ENCODE results near the gene RANBP17. TPM values are rescaled to one million over a fixed set of nuclear protein-coding genes. Genes with fewer than 3 reads are reported as not detected.

Gene RANBP17
- total RNA-seq, 2 experiments from 2014 or later: not detected

GRCh38 chr5:171102877-171103610 lies 241.2 kb downstream of the RANBP17 start:
- Mint-ChIP-seq H3K4me3 (no peak overlapping the region), H3K27me3 (peaks cover 6% of the 10 kb centered on the region), H3K4me1 (no peaks in the 10 kb centered on the region), H3K36me3 (ENCODE audit: low read depth) (no peaks in the 10 kb centered on the region), H3K9me3 (ENCODE audit: low read depth) (peaks cover 8% of the 10 kb centered on the region), H3K27ac (no peak overlapping the region)
- ChIA-PET POLR2A (no interaction called here), CTCF (no interaction called here)
- DNase-seq (no peak), ATAC-seq (no peak)
- intact Hi-C loops (cut with DNase I, micrococcal nuclease): no loop called here

- Mint-ChIP-seq H3K27me3 (no peaks in the 10 kb centered on the region), H3K36me3 (ENCODE audit: low read depth) (no peaks in the 10 kb centered on the region), H3K27ac (no peak overlapping the region), H3K4me1 (no peaks in the 10 kb centered on the region), H3K4me3 (no peak overlapping the region), H3K9me3 (ENCODE audit: low read depth) (peaks cover 2% of the 10 kb centered on the region)
- ATAC-seq: no peak
- ChIA-PET POLR2A (no interaction called here), CTCF (no interaction called here)
- intact Hi-C loops (cut with DNase I, micrococcal nuclease): no loop called here
- no peak for DNase-seq
Observed at GRCh38 chr5:171107669-171108068, 245.9 kb downstream of the RANBP17 start.

DNA sequence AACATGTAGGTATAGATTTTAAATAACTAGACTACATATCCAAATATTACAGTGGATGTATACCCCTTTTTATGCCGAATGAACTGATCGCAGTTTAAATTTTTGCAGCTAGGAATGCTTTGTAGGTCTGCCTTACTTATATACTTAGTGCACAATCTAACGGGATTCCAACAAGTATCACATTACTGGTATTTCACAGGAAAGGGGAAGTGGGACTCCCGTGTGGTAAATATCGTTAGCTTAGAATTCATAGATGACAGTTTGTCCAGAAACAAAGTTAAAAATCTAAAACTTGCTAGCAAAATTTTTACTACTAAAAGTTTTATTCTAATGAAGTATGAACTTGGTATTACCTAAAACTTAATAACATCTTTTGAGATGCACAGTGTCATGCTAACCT lies 253.7 kb downstream of the RANBP17 start:
- intact Hi-C loops (cut with DNase I, micrococcal nuclease): no loop called here

GRCh38 chr5:171116719-171117118 lies 254.9 kb downstream of the RANBP17 start:
- CTCF ChIA-PET: no interaction called here
- no peak for ATAC-seq
- Mint-ChIP-seq H3K4me1 (no peaks in the 10 kb centered on the region), H3K9me3 (ENCODE audit: low read depth) (peaks cover 4% of the 10 kb centered on the region), H3K27ac (no peak overlapping the region), H3K36me3 (ENCODE audit: low read depth) (no peaks in the 10 kb centered on the region), H3K4me3 (no peak overlapping the region), H3K27me3 (peaks cover 3% of the 10 kb centered on the region)
- intact Hi-C loops (cut with DNase I, micrococcal nuclease): no loop called here
- no peak for DNase-seq
- POLR2A ChIA-PET: no interaction called here

More for the DNA sequence above, 253.7 kb downstream of the RANBP17 start:
- Mint-ChIP-seq H3K36me3 (ENCODE audit: low read depth) (no peaks in the 10 kb centered on the region), H3K27me3 (peaks cover 1% of the 10 kb centered on the region), H3K4me1 (no peaks in the 10 kb centered on the region), H3K9me3 (ENCODE audit: low read depth) (peaks cover 4% of the 10 kb centered on the region), H3K27ac (no peak overlapping the region), H3K4me3 (no peak overlapping the region)
- no peak for DNase-seq
- ChIA-PET CTCF (interaction anchor here (0.6 to 0.7 kb wide), 2 partner anchors 165 to 1098 kb away, joined by 3 to 4 read pairs; no protein-coding TSS in a partner anchor), POLR2A (interaction anchor here (0.6 kb wide), 1 partner anchor 1054 kb away, joined by 6 read pairs; no protein-coding TSS in a partner anchor)
- ATAC-seq: no peak

DNA sequence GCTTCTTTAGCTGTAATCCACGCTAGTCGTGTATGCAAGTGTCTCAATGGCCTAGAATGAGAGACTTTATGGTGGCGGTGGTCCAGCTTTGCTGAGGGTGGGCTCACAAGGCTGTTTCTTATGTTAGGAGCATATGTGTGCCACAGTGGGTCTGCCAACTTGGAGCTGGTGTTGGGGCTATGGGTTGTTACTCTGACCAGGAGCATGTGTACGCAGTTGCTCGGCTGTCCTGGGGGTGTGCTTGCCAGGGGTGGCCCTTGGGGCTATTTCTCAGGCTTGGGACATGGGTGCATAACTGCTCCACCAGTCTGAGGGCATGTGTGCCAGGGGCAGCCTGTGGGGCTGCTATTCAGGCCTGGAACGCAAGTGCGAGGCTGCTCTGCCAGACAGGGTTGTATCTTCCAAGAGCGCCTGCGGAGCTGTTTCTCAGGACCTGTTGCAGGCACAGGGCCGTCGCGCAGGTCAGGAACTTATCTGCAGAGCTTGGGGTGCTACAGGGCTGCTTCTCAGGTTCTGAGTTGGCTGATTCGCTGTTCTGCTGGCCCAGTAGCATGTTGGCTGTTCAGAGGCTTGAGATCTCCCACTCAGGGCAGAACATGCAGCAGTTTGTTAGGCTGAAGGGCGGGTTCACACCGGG lies 259.3 kb downstream of the RANBP17 start:
- CTCF ChIA-PET: no interaction called here

DNA sequence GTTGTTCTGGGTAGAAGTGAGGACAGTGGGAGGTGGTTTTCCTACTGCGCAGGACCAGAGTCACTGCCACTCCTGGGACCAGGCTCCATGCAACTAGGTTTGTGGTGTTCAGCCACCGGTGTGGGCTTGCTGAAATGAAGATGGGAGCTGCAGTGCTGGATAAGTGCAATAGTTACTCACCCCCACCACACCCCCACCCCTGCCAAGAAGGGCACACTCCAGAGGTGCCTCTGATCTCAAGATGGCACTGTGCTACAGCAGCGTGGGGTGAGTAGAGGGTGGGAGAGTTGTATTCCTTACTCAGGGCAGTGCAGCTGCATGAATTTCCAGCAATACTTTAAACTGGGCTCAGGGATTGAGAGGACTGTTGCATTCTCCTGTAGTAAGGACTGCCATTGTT lies 259.8 kb downstream of the RANBP17 start:
- H3K4me3 Mint-ChIP-seq: no peak overlapping the region
- H3K9me3 Mint-ChIP-seq (ENCODE audit: low read depth): peaks cover 4% of the 10 kb centered on the region
- intact Hi-C loops (cut with DNase I, micrococcal nuclease): no loop called here
- ATAC-seq: no peak
- no peaks in the 10 kb centered on the region for H3K36me3 Mint-ChIP-seq (ENCODE audit: low read depth)
- H3K4me1 Mint-ChIP-seq: no peaks in the 10 kb centered on the region
- POLR2A ChIA-PET: no interaction called here
- DNase-seq: no peak
- peaks cover 12% of the 10 kb centered on the region for H3K27me3 Mint-ChIP-seq
- H3K27ac Mint-ChIP-seq: no peak overlapping the region
- CTCF ChIA-PET: no interaction called here

More for the DNA sequence above, 259.3 kb downstream of the RANBP17 start:
- intact Hi-C loops (cut with DNase I, micrococcal nuclease): no loop called here
- H3K36me3 Mint-ChIP-seq (ENCODE audit: low read depth): no peaks in the 10 kb centered on the region
- peaks cover 12% of the 10 kb centered on the region for H3K27me3 Mint-ChIP-seq
- no peak overlapping the region for H3K4me3 Mint-ChIP-seq
- H3K9me3 Mint-ChIP-seq (ENCODE audit: low read depth): peaks cover 4% of the 10 kb centered on the region
- DNase-seq: no peak
- POLR2A ChIA-PET: no interaction called here
- H3K4me1 Mint-ChIP-seq: no peaks in the 10 kb centered on the region
- no peak overlapping the region for H3K27ac Mint-ChIP-seq
- ATAC-seq: no peak

DNA sequence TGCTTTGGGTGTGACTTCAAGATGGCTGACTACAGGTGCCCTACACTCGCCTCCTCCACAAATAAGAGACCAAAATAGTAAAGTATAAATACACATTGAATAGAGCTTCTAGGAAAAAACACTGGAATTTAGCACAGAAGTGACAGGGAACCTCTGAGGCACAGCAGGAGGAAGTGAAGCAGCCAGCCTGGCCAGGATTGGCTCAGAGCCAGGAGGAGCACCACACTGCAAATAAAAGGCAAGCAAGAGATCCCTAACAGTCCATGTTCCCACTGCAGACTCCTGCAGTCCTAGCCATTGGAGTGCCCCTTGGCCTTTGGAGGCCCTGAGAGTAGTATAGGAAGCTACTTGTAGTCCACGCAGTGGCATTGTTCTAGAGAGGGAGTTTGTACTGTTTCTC lies 260.6 kb downstream of the RANBP17 start:
- ChIA-PET POLR2A (no interaction called here), CTCF (no interaction called here)
- no peak overlapping the region for H3K27ac Mint-ChIP-seq
- DNase-seq: no peak
- ATAC-seq: no peak
- H3K4me1 Mint-ChIP-seq: no peaks in the 10 kb centered on the region
- H3K27me3 Mint-ChIP-seq: peaks cover 12% of the 10 kb centered on the region
- H3K36me3 Mint-ChIP-seq (ENCODE audit: low read depth): no peaks in the 10 kb centered on the region
- peaks cover 4% of the 10 kb centered on the region for H3K9me3 Mint-ChIP-seq (ENCODE audit: low read depth)
- H3K4me3 Mint-ChIP-seq: no peak overlapping the region
- intact Hi-C loops (cut with DNase I, micrococcal nuclease): no loop called here

DNA sequence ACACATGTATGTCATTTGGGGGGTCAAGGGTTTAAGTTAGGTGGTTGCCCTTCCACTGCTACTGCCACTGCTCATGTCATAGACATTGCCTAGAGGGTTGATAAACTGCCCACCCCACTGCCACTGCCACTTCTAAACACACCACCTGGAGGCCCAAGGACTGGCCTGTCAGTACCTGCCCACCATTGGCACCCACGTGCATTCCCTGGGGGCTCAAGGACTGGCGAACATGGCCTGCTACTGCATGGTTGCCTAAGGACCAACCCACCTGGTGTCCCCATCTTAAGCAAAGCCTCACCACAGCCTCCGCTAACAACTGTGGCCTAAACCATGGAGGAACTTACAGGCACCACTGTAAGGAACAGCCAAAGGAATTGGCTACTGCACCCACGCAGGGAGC lies 261.6 kb downstream of the RANBP17 start:
- H3K36me3 Mint-ChIP-seq (ENCODE audit: low read depth): no peaks in the 10 kb centered on the region

DNA sequence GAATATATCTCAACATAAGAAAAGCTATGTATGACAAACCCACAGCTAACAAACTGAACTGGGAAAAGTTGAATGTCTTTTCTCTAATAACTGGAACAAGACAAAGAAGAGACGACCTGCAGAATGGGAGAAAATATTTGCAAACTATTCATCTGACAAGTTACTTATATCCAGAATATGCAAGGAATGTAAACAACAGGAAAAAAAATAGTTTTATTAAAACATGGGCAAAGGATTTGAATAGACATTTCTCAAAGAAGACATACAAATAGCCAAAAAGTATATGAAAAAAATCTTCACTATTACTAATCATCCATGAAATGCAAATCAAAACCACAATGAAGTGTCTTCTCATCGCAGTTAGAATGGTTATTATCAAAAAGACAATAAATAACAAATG lies 265.5 kb downstream of the RANBP17 start:
- intact Hi-C loops (cut with DNase I, micrococcal nuclease): no loop called here
- Mint-ChIP-seq H3K4me3 (no peak overlapping the region), H3K27me3 (peaks cover 6% of the 10 kb centered on the region), H3K27ac (no peak overlapping the region), H3K9me3 (ENCODE audit: low read depth) (no peaks in the 10 kb centered on the region), H3K36me3 (ENCODE audit: low read depth) (no peaks in the 10 kb centered on the region), H3K4me1 (no peaks in the 10 kb centered on the region)
- no peak for ATAC-seq
- CTCF ChIA-PET: no interaction called here
- DNase-seq: no peak
- POLR2A ChIA-PET: no interaction called here

More for the DNA sequence above, 261.6 kb downstream of the RANBP17 start:
- no peak overlapping the region for H3K27ac Mint-ChIP-seq
- H3K4me3 Mint-ChIP-seq: no peak overlapping the region
- H3K27me3 Mint-ChIP-seq: peaks cover 12% of the 10 kb centered on the region
- H3K4me1 Mint-ChIP-seq: no peaks in the 10 kb centered on the region
- POLR2A ChIA-PET: no interaction called here
- DNase-seq: no peak
- CTCF ChIA-PET: no interaction called here
- intact Hi-C loops (cut with DNase I, micrococcal nuclease): no loop called here
- ATAC-seq: no peak
- H3K9me3 Mint-ChIP-seq (ENCODE audit: low read depth): no peaks in the 10 kb centered on the region

- no peak overlapping the region for H3K27ac Mint-ChIP-seq
- no peak overlapping the region for H3K4me3 Mint-ChIP-seq
- no peak for DNase-seq
- H3K36me3 Mint-ChIP-seq (ENCODE audit: low read depth): no peaks in the 10 kb centered on the region
- intact Hi-C loops (cut with DNase I, micrococcal nuclease): no loop called here
- H3K27me3 Mint-ChIP-seq: peaks cover 5% of the 10 kb centered on the region
- H3K9me3 Mint-ChIP-seq (ENCODE audit: low read depth): no peaks in the 10 kb centered on the region
- no peak for ATAC-seq
- CTCF ChIA-PET: no interaction called here
- H3K4me1 Mint-ChIP-seq: no peaks in the 10 kb centered on the region
- POLR2A ChIA-PET: no interaction called here
Observed at GRCh38 chr5:171128136-171128535, 266.3 kb downstream of the RANBP17 start.

DNA sequence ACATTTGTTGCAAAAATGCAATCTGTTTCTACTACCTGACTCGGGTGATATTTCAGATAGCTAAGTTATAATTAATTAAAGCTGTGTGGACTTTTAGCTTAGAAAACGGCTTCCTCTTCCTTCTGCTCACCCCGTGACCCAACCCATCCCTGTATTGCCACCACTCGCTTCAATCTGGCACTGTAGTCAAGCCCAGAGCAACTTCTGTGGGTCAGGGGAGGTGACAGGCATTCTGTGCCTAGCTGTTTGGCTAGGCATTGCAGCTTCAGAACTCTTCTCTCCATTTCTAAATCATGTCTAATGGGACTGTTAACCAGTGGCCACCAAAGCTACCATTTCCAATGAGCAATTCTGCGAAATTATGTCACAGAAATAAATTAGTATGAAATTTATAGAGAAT lies 267.5 kb downstream of the RANBP17 start:
- H3K36me3 Mint-ChIP-seq (ENCODE audit: low read depth): no peaks in the 10 kb centered on the region
- intact Hi-C loops (cut with DNase I, micrococcal nuclease): no loop called here
- ATAC-seq (no peak), DNase-seq (no peak)
- H3K4me1 Mint-ChIP-seq: no peaks in the 10 kb centered on the region
- ChIA-PET CTCF (no interaction called here), POLR2A (no interaction called here)
- H3K9me3 Mint-ChIP-seq (ENCODE audit: low read depth): no peaks in the 10 kb centered on the region
- no peak overlapping the region for H3K4me3 Mint-ChIP-seq
- H3K27me3 Mint-ChIP-seq: peaks cover 2% of the 10 kb centered on the region
- H3K27ac Mint-ChIP-seq: no peak overlapping the region

- Mint-ChIP-seq H3K4me1 (no peaks in the 10 kb centered on the region), H3K9me3 (ENCODE audit: low read depth) (no peaks in the 10 kb centered on the region), H3K27ac (no peak overlapping the region), H3K4me3 (no peak overlapping the region), H3K36me3 (ENCODE audit: low read depth) (no peaks in the 10 kb centered on the region), H3K27me3 (peaks cover 3% of the 10 kb centered on the region)
- CTCF ChIA-PET: no interaction called here
- DNase-seq: no peak
- no peak for ATAC-seq
- POLR2A ChIA-PET: no interaction called here
- intact Hi-C loops (cut with DNase I, micrococcal nuclease): no loop called here
Observed at GRCh38 chr5:171131497-171131896, 269.7 kb downstream of the RANBP17 start.

Measured in activated CD4-positive, alpha-beta T cell treated with anti-CD3 and anti-CD28 coated beads for 36 hours (primary cell).